Fibroblast of mammary gland (primary cell): ENCODE results near the gene DNAH8.

ENCODE experiments used
- DNase-seq: peaks from one replicate; pipeline ENCODE4 v3.0.0-alpha.2; 2010; ENCODE audit warnings: low read depth
- H3K4me3 ChIP-seq: 2 replicates; pipeline ENCODE4 v1.5.1; 2011; ENCODE audit warnings: low read depth, mild to moderate bottlenecking, low read length, moderate library complexity; ENCODE audit not compliant: control insufficient read depth
- TF ChIP-seq, protein P1 (sequence below): conservative IDR thresholded peaks from 2 replicates; pipeline ENCODE4 v1.5.1; 2011; ENCODE audit warnings: low read depth, low read length, inconsistent platforms; ENCODE audit not compliant: control insufficient read depth, insufficient read depth

Gene DNAH8

GRCh38 chr6:39050453-39051112 is 335.5 kb downstream of the DNAH8 start:
- TF ChIP-seq, protein P1, sequence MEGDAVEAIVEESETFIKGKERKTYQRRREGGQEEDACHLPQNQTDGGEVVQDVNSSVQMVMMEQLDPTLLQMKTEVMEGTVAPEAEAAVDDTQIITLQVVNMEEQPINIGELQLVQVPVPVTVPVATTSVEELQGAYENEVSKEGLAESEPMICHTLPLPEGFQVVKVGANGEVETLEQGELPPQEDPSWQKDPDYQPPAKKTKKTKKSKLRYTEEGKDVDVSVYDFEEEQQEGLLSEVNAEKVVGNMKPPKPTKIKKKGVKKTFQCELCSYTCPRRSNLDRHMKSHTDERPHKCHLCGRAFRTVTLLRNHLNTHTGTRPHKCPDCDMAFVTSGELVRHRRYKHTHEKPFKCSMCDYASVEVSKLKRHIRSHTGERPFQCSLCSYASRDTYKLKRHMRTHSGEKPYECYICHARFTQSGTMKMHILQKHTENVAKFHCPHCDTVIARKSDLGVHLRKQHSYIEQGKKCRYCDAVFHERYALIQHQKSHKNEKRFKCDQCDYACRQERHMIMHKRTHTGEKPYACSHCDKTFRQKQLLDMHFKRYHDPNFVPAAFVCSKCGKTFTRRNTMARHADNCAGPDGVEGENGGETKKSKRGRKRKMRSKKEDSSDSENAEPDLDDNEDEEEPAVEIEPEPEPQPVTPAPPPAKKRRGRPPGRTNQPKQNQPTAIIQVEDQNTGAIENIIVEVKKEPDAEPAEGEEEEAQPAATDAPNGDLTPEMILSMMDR = no peak
- H3K4me3 ChIP-seq = no peak overlapping the region
- no peak for DNase-seq

DNA sequence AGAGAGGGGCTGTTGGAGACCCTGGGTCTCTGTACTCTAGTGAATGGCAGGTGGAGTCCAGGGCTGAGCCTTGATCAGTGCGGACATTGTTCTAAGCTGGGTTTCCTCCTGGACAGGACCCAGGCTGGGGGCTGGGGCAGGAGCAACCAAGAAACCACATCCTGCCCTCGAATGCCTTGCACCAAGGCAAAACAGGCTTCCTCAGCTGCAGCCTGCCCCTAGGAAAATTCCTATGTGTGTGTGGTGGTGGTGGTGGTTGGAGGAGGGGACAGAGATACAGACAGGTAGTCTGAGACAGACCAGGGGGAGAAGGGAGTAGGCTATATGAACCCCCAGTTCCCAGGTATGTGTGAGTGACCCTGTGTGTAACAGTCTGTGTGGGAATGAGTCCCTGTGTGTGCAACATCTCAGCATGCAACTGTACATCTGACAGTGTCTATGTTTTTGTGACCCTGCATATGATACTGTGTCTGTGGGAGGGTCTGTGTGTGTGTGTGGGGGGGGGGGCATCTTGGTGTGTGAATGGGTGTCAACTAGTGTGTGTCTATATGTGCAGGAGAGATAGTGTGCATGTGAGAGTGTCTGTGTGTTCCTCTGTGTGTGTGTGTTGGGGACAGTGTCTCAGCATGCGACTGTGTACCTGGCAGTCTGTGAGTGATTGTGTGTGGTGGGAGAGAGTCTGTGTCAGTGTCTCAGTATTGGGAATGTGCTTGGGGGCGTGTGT is 336.4 kb downstream of the DNAH8 start:
- TF ChIP-seq, protein P1 = no peak
- H3K4me3 ChIP-seq = no peak overlapping the region
- no peak for DNase-seq

DNA sequence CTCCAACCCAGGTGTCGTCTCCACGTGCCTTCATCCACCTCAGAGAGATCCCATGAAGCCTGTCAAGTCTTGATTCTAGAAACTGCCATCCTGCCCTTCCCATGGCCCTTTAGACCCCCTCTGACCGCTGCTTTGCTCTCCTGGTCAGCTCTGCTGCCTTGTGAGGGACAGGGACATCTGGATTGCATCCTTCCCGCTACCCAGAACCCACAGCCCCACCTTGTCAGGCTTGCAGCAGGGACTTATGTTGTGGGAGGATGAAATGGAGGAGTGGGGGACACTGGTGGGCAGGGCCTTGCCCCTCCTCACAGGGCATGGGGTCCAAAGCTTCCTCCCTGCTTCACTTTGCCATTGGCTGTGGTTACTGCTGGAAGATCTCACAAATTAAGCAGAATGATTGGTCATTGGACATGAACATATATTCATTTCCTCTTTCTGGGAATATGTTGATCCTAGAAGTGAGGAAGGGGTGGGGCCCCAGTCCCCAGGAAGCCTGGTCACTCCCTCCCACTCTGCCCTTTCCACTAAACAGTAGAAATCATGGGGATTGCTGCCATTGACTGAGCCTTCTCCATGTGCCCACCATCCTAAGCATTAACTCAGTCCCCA is 338.0 kb downstream of the DNAH8 start:
- H3K4me3 ChIP-seq = no peak overlapping the region
- TF ChIP-seq, protein P1 = no peak
- no peak for DNase-seq

DNA sequence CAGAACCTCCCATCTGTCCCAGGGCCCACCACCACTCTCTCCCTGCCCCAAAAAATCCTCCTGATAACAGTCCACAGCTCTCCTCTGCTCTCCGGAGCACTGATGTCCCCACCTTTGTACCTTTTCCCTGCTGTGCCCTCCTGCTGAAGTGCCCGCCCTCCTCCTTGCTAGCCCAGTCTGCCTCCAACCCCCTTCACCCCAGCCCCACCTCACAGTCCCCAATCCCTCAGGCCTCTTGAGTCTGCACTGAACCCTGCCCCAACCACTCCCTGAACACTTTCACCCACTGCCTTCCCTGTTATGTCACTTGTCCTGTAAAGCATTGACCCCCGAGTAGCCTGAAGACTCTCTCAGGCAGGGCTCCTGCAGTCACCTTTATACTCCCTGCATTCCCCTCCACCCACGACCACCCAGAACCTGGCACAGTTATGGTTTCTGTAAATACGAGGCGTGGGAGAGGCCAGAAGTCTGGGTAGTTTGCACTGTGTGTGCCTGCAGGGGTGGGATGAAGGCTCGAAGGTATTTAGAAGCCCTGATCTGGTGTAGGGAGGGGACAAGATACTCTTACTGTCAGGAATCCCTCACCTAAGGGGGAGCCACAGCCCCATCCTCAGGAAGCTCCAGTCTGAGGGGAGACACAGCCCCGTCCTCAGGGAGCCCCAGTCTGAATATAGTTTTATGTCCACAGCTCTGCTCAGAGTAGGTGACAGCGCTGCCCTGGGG is 338.9 kb downstream of the DNAH8 start:
- TF ChIP-seq, protein P1 = no peak
- DNase-seq = no peak
- no peak overlapping the region for H3K4me3 ChIP-seq

DNA sequence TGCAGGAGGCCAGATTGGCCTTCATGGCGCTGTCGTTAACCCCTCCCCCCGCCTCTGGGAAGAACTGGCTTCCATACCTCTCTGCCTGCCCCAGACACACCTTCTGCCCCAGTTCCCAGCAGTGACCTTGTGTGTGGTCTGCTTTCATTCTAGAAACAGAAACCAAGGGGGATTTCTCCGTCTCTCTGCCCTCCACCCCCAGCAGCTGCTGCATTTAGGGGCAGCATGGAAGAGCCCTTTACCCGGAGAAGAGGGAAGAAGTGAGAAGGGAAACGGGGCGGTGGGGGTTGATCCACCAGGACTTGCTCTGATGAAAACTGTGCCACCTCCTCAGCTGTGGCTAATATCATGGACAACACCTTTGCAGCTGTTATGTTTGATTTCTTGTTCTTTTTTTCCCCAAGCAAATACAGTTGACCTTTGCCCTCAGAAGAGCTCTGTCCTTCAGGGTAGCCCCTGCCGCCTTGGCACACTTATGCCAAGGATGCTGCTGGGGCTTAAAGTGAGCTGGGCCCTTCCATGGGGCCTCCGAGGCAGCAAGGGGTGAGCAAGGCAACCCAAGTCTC is 339.5 kb downstream of the DNAH8 start:
- H3K4me3 ChIP-seq = no peak overlapping the region
- TF ChIP-seq, protein P1 = no peak
- no peak for DNase-seq

DNA sequence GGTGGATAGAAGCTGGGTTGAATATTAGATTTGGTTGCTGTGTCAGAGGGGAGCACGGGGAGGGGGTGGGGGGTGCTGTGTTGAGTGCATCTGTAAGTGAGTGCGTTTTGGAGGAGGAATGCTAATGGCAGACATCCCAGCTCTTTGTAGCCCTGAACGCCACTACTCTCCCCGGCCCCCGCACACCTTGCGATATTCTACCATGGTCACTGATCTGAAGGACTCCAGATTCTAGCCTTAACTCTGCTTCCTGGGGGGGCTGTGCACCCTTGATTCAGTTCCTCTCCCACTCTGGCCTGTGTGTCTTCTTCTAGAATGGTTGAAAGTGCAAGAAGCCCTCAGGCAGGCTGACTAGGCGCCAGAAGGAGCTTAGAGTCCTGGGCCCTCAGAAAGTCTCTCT is 340.6 kb downstream of the DNAH8 start:
- TF ChIP-seq, protein P1 = no peak
- H3K4me3 ChIP-seq = no peak overlapping the region
- no peak for DNase-seq
